ENCODE results near the gene NAA40. TPM values are rescaled to one million over a fixed set of nuclear protein-coding genes. Genes with fewer than 3 reads are reported as not detected.

NAA40 gene
- total and polyA plus RNA-seq, 2 of the 13 experiments (the other 11 are each of a cell fraction or from before 2014, with no cell fraction given) = 11.1 to 17.9 TPM

DNA sequence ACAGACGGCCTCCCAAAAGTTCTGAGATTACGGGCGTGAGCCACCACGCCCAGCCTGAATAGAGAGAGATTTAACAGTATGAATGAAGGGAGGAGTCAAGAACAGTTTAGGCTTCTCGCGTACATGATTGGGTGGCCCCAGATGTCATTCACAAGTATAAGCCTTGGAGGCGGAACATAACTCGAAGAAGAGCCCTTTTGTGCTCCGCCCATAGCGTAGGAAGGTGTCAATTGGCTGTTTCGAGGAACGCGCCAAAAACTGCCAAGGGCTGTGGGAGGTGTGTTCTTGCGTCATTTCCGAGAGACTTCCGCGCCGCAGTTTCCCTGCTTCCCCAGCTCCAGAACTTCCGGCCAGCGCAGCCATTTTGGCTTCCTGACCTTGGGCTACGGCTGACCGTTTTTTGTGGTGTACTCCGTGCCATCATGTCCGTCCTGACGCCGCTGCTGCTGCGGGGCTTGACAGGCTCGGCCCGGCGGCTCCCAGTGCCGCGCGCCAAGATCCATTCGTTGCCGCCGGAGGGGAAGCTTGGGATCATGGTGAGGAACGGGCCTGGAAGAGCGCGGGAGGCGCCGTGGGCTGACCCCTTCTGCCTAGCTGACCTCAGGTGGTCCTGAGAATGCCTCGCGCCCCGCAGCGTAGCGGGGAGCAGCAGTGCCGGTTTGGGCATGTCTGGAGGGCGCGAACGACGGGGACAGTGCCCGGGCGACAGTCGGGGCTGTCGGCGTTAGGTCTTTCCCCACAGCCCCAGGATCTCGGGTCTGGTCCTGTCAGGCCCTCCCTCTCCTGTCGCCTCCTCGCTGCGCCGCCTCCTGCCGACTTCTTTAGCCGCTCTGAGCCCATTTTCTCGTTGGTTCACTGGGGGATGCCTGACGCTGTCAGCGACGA, 35.7 kb downstream of the NAA40 start, which contains the start of gene COX8A (continued):
- TF ChIP-seq, protein P1, sequence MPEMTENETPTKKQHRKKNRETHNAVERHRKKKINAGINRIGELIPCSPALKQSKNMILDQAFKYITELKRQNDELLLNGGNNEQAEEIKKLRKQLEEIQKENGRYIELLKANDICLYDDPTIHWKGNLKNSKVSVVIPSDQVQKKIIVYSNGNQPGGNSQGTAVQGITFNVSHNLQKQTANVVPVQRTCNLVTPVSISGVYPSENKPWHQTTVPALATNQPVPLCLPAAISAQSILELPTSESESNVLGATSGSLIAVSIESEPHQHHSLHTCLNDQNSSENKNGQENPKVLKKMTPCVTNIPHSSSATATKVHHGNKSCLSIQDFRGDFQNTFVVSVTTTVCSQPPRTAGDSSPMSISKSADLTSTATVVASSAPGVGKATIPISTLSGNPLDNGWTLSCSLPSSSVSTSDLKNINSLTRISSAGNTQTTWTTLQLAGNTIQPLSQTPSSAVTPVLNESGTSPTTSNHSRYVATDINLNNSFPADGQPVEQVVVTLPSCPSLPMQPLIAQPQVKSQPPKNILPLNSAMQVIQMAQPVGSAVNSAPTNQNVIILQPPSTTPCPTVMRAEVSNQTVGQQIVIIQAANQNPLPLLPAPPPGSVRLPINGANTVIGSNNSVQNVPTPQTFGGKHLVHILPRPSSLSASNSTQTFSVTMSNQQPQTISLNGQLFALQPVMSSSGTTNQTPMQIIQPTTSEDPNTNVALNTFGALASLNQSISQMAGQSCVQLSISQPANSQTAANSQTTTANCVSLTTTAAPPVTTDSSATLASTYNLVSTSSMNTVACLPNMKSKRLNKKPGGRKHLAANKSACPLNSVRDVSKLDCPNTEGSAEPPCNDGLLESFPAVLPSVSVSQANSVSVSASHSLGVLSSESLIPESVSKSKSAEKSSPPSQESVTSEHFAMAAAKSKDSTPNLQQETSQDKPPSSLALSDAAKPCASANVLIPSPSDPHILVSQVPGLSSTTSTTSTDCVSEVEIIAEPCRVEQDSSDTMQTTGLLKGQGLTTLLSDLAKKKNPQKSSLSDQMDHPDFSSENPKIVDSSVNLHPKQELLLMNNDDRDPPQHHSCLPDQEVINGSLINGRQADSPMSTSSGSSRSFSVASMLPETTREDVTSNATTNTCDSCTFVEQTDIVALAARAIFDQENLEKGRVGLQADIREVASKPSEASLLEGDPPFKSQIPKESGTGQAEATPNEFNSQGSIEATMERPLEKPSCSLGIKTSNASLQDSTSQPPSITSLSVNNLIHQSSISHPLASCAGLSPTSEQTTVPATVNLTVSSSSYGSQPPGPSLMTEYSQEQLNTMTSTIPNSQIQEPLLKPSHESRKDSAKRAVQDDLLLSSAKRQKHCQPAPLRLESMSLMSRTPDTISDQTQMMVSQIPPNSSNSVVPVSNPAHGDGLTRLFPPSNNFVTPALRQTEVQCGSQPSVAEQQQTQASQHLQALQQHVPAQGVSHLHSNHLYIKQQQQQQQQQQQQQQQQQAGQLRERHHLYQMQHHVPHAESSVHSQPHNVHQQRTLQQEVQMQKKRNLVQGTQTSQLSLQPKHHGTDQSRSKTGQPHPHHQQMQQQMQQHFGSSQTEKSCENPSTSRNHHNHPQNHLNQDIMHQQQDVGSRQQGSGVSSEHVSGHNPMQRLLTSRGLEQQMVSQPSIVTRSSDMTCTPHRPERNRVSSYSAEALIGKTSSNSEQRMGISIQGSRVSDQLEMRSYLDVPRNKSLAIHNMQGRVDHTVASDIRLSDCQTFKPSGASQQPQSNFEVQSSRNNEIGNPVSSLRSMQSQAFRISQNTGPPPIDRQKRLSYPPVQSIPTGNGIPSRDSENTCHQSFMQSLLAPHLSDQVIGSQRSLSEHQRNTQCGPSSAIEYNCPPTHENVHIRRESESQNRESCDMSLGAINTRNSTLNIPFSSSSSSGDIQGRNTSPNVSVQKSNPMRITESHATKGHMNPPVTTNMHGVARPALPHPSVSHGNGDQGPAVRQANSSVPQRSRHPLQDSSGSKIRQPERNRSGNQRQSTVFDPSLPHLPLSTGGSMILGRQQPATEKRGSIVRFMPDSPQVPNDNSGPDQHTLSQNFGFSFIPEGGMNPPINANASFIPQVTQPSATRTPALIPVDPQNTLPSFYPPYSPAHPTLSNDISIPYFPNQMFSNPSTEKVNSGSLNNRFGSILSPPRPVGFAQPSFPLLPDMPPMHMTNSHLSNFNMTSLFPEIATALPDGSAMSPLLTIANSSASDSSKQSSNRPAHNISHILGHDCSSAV (CRISPR knock-in tag; IDR thresholded peaks at IDR 0.05; ENCODE audit: borderline replicate concordance) = no peak
- TF ChIP-seq ZNF749 (CRISPR knock-in tag; IDR thresholded peaks at IDR 0.05; ENCODE audit: borderline replicate concordance) = 0 out of 2 replicates have a peak, but pooled peaks have one; percentile 51
- TF ChIP-seq POGZ (CRISPR knock-in tag; IDR thresholded peaks at IDR 0.05) = peak; percentile 86
- TF ChIP-seq GZF1 (CRISPR knock-in tag; IDR thresholded peaks at IDR 0.05) = peak; percentile 79; the same call in 1 of the 2 replicates
- peak; percentile 71; the same call in 1 of the 2 replicates for TF ChIP-seq ZFP36L1 (CRISPR knock-in tag; IDR thresholded peaks at IDR 0.05)
- TF ChIP-seq ZNF431 (CRISPR knock-in tag; IDR thresholded peaks at IDR 0.05; ENCODE audit: borderline replicate concordance, low read depth) = peak; percentile 90
- TF ChIP-seq, protein P2, sequence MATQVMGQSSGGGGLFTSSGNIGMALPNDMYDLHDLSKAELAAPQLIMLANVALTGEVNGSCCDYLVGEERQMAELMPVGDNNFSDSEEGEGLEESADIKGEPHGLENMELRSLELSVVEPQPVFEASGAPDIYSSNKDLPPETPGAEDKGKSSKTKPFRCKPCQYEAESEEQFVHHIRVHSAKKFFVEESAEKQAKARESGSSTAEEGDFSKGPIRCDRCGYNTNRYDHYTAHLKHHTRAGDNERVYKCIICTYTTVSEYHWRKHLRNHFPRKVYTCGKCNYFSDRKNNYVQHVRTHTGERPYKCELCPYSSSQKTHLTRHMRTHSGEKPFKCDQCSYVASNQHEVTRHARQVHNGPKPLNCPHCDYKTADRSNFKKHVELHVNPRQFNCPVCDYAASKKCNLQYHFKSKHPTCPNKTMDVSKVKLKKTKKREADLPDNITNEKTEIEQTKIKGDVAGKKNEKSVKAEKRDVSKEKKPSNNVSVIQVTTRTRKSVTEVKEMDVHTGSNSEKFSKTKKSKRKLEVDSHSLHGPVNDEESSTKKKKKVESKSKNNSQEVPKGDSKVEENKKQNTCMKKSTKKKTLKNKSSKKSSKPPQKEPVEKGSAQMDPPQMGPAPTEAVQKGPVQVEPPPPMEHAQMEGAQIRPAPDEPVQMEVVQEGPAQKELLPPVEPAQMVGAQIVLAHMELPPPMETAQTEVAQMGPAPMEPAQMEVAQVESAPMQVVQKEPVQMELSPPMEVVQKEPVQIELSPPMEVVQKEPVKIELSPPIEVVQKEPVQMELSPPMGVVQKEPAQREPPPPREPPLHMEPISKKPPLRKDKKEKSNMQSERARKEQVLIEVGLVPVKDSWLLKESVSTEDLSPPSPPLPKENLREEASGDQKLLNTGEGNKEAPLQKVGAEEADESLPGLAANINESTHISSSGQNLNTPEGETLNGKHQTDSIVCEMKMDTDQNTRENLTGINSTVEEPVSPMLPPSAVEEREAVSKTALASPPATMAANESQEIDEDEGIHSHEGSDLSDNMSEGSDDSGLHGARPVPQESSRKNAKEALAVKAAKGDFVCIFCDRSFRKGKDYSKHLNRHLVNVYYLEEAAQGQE (IDR thresholded peaks at IDR 0.05; ENCODE audit: borderline replicate concordance in 1 of 2, low read depth in 1 of 2, low read length in 2 of 2) = no peak; a peak in 1 of 4 replicates
- TF ChIP-seq RFX1 (IDR thresholded peaks at IDR 0.05) = no peak
- no peak for TF ChIP-seq ZNF577 (CRISPR knock-in tag; IDR thresholded peaks at IDR 0.05; ENCODE audit: borderline replicate concordance, low read depth)
- peak; percentile 63; the same call in 1 of the 2 replicates for TF ChIP-seq EED (CRISPR knock-in tag; IDR thresholded peaks at IDR 0.05)
- TF ChIP-seq, protein P3, sequence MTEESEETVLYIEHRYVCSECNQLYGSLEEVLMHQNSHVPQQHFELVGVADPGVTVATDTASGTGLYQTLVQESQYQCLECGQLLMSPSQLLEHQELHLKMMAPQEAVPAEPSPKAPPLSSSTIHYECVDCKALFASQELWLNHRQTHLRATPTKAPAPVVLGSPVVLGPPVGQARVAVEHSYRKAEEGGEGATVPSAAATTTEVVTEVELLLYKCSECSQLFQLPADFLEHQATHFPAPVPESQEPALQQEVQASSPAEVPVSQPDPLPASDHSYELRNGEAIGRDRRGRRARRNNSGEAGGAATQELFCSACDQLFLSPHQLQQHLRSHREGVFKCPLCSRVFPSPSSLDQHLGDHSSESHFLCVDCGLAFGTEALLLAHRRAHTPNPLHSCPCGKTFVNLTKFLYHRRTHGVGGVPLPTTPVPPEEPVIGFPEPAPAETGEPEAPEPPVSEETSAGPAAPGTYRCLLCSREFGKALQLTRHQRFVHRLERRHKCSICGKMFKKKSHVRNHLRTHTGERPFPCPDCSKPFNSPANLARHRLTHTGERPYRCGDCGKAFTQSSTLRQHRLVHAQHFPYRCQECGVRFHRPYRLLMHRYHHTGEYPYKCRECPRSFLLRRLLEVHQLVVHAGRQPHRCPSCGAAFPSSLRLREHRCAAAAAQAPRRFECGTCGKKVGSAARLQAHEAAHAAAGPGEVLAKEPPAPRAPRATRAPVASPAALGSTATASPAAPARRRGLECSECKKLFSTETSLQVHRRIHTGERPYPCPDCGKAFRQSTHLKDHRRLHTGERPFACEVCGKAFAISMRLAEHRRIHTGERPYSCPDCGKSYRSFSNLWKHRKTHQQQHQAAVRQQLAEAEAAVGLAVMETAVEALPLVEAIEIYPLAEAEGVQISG (CRISPR knock-in tag; IDR thresholded peaks at IDR 0.05) = peak; percentile 92
- no peak for TF ChIP-seq ZNF234 (CRISPR knock-in tag; conservative IDR thresholded peaks at IDR 0.05)
- TF ChIP-seq ZNF337 (CRISPR knock-in tag; IDR thresholded peaks at IDR 0.05; ENCODE audit: borderline replicate concordance, low read depth) = peak; percentile 92; the same call in 1 of the 2 replicates
